Testis (tissue), 2 donors: Measurements from ENCODE around the gene RAD51.

Experiments used
- POLR2A ChIP-seq: fragments of 450-650 bp; IDR thresholded peaks from one replicate; pipeline ENCODE4 v1.6.1; 2017; ENCODE audit warnings: antibody characterized with exemption, mild to moderate bottlenecking, moderate library complexity
- TF ChIP-seq, protein P1 (sequence below), 3 experiments: fragments of 450-650 bp in 2 of 3; fragments of 200-600 bp in 1 of 3; sonication (generic) in 1 of 3; IDR thresholded peaks; one replicate each; pipeline ENCODE4 v1.5.1; 2016 to 2019; ENCODE audit warnings: antibody characterized with exemption in 3 of 3, mild to moderate bottlenecking in 2 of 3, moderate library complexity in 1 of 3

DNA sequence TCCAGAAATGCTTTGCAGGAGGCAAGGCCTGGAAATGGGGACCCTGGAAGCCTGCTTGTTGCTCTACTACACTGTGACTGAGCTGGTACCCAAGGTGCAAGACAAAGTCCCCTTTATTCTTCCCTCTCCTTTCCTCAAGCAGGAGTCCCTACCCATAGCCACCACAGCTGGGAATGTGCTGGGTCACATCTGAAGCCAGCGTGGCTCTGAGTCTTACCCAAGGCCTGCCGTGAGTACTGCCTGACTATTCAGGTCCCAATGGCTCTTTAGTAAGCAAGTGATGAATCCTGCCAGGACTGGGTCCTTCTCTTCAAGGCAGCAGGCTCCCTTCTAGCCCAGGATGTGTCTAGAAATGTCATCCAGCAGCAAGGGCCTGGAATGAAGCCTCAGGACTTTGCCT lies 9.6 kb upstream of the RAD51 start:
- TF ChIP-seq POLR2A: no peak
- TF ChIP-seq, protein P1, sequence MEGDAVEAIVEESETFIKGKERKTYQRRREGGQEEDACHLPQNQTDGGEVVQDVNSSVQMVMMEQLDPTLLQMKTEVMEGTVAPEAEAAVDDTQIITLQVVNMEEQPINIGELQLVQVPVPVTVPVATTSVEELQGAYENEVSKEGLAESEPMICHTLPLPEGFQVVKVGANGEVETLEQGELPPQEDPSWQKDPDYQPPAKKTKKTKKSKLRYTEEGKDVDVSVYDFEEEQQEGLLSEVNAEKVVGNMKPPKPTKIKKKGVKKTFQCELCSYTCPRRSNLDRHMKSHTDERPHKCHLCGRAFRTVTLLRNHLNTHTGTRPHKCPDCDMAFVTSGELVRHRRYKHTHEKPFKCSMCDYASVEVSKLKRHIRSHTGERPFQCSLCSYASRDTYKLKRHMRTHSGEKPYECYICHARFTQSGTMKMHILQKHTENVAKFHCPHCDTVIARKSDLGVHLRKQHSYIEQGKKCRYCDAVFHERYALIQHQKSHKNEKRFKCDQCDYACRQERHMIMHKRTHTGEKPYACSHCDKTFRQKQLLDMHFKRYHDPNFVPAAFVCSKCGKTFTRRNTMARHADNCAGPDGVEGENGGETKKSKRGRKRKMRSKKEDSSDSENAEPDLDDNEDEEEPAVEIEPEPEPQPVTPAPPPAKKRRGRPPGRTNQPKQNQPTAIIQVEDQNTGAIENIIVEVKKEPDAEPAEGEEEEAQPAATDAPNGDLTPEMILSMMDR (IDR thresholded peaks at IDR 0.05): no peak
